ENCODE results near the gene CENPO. TPM values are rescaled to one million over a fixed set of nuclear protein-coding genes. Genes with fewer than 3 reads are reported as not detected.
A peak's percentile ranks its signal among the peaks of the same experiment; 100 is the strongest.

The CENPO gene
- polyA plus RNA-seq, 3 donors: 1.6 to 2.6 (median 2.3) TPM

DNA sequence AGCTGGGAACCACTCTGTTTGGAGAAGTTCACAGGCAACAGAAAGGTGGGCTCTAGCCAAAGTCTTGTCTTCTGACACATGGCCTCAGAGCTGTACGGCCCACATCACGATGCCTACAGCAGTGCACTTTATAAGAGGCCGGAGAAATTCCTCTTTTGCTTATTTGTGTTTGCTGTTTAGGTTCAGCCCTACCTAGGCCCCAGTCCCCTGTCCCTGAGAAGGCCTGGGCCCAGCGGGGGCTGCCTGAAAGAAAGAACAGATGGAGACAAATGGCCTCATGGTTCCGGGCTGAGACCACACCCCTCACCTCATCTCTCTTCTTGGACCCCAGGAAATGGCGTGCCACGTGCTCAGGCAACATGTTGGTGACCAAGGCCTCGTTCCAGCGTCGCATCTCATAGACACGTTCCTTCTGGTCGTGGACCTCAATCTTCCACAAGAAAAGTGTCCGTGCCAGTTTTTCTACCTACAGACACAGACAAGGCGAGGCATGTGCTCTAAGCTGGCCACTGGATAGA is 30.9 kb downstream of the CENPO start:
- intact Hi-C loops (cut with micrococcal nuclease): no loop called here
- no peak overlapping the region for H3K4me2 ChIP-seq (replicated peaks; ENCODE audit: extremely low read depth, low read length, poor library complexity, severe bottlenecking)
- over 99% methylated on average over 9 of the region's 14 CpGs for WGBS (ENCODE audit: insufficient coverage)
- TF ChIP-seq, protein P1, sequence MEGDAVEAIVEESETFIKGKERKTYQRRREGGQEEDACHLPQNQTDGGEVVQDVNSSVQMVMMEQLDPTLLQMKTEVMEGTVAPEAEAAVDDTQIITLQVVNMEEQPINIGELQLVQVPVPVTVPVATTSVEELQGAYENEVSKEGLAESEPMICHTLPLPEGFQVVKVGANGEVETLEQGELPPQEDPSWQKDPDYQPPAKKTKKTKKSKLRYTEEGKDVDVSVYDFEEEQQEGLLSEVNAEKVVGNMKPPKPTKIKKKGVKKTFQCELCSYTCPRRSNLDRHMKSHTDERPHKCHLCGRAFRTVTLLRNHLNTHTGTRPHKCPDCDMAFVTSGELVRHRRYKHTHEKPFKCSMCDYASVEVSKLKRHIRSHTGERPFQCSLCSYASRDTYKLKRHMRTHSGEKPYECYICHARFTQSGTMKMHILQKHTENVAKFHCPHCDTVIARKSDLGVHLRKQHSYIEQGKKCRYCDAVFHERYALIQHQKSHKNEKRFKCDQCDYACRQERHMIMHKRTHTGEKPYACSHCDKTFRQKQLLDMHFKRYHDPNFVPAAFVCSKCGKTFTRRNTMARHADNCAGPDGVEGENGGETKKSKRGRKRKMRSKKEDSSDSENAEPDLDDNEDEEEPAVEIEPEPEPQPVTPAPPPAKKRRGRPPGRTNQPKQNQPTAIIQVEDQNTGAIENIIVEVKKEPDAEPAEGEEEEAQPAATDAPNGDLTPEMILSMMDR (IDR thresholded peaks at IDR 0.05): no peak
- peaks cover 2 to 3% of the 10 kb centered on the region in 2 donors for H3K4me1 ChIP-seq (ENCODE audit: control insufficient read depth in 1 of 2, insufficient read depth in 2 of 2, low read length in 2 of 2)
- no peak overlapping the region for H3K27ac ChIP-seq (ENCODE audit: low read depth in 1 of 2, low read length in 2 of 2)
- no peaks in the 10 kb centered on the region for H3K9me3 ChIP-seq (replicated peaks in 1 of 2; ENCODE audit: control insufficient read depth in 1 of 2, insufficient read depth in 1 of 2, low read length in 2 of 2)
- Mint-ChIP-seq H3K36me3 (peaks cover 52 to 65% of the 10 kb centered on the region in 2 donors), H3K9me3 (no peaks in the 10 kb centered on the region), H3K4me1 (peaks cover 5% of the 10 kb centered on the region), H3K27ac (no peak overlapping the region), H3K27me3 (ENCODE audit: low read depth in 3 of 3) (no peaks in the 10 kb centered on the region), H3K4me3 (no peak overlapping the region)
- H3K79me2 ChIP-seq (ENCODE audit: insufficient read depth, low read length): no peaks in the 10 kb centered on the region
- no peak overlapping the region for H3K9ac ChIP-seq (ENCODE audit: insufficient read depth, low read length, poor library complexity, severe bottlenecking)
- no peaks in the 10 kb centered on the region for H3K27me3 ChIP-seq (ENCODE audit: control insufficient read depth in 2 of 2, insufficient read depth in 2 of 2, low read length in 2 of 2)
- no peak for DNase-seq
- no peaks in the 10 kb centered on the region for H4K20me1 ChIP-seq (ENCODE audit: insufficient read depth, low read length)
- H2AFZ ChIP-seq (ENCODE audit: insufficient read depth, low read depth, low read length, poor library complexity, severe bottlenecking): no peak overlapping the region
- peaks cover 24 to 51% of the 10 kb centered on the region in 2 donors for H3K36me3 ChIP-seq (replicated peaks in 1 of 2; ENCODE audit: control insufficient read depth in 1 of 2, insufficient read depth in 2 of 2, low read length in 2 of 2)
- H3K4me3 ChIP-seq (replicated peaks in 1 of 3; ENCODE audit: low read depth in 2 of 3, low read length in 3 of 3): no peak overlapping the region

DNA sequence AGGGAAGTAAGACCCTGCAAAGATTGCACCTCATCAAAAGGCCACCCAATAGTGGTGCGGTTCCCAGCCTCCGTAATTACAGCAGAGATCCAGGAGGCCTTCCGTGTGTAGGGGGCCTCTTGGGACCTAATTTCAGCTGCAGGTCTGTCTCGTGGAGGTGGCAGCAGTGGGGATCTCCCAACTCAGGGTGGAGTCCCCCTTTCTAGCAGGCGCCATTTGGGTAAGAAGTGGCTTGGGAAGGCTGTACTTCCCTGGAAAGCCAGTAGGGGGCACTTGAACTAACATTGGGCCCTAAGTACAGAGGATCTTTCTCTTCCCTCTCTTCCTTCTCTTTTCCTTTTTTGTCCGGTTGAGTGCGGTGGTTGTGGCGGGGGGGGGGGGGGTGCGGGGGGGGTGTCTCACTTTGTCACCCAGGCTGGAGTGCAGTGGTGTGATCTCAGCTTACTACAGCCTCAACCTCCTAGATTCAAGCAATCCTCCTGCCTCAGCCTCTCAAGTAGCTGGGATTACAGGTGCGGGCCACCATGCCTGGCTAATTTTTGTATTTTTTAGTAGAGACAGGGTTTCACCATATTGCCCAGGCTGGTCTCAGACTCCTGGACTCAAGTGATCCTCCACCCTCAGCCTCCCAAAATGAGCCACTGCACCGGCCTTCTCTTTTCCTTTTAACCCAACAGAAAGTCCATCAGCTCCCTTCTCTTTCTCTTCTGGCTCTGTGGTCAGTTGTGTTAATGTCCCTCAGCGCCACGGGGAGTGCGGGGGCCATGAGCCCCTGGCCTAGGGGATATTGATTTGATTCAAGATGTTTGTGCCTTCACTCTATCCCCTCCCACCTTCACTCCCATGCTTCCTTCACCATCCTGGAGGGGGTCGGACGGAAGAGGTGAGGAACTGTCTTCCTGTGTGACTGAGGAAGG is 32.0 kb downstream of the CENPO start:
- H3K4me3 Mint-ChIP-seq: no peak overlapping the region
- H3K4me1 Mint-ChIP-seq: peaks cover 2% of the 10 kb centered on the region
- peak in 2 of 3 donors; percentile 21 to 39 for DNase-seq
- H3K9me3 Mint-ChIP-seq: no peaks in the 10 kb centered on the region
- TF ChIP-seq, protein P1 (IDR thresholded peaks at IDR 0.05): peak; percentile 67
- H3K79me2 ChIP-seq (ENCODE audit: insufficient read depth, low read length): no peaks in the 10 kb centered on the region
- no peaks in the 10 kb centered on the region for H3K27me3 Mint-ChIP-seq (ENCODE audit: low read depth in 3 of 3)
- no peaks in the 10 kb centered on the region for H3K9me3 ChIP-seq (replicated peaks in 1 of 2; ENCODE audit: control insufficient read depth in 1 of 2, insufficient read depth in 1 of 2, low read length in 2 of 2)
- H4K20me1 ChIP-seq (ENCODE audit: insufficient read depth, low read length): no peaks in the 10 kb centered on the region
- H3K4me3 ChIP-seq (replicated peaks in 1 of 3; ENCODE audit: low read depth in 2 of 3, low read length in 3 of 3): no peak overlapping the region
- H2AFZ ChIP-seq (ENCODE audit: insufficient read depth, low read depth, low read length, poor library complexity, severe bottlenecking): no peak overlapping the region
- H3K4me2 ChIP-seq (replicated peaks; ENCODE audit: extremely low read depth, low read length, poor library complexity, severe bottlenecking): no peak overlapping the region
- H3K27ac ChIP-seq (ENCODE audit: low read depth in 1 of 2, low read length in 2 of 2): no peak overlapping the region
- H3K4me1 ChIP-seq (ENCODE audit: control insufficient read depth in 1 of 2, insufficient read depth in 2 of 2, low read length in 2 of 2): no peaks in the 10 kb centered on the region
- H3K27ac Mint-ChIP-seq: peak overlapping the region in 5 of 7 donors; percentile 14 to 57 (median 46)
- H3K36me3 Mint-ChIP-seq: peaks cover 45 to 54% of the 10 kb centered on the region in 2 donors
- no peak overlapping the region for H3K9ac ChIP-seq (ENCODE audit: insufficient read depth, low read length, poor library complexity, severe bottlenecking)
- WGBS (ENCODE audit: insufficient coverage): 100% methylated on average over 3 of the region's 16 CpGs
- intact Hi-C loops (cut with micrococcal nuclease): no loop called here
- peaks cover 20 to 40% of the 10 kb centered on the region in 2 donors for H3K36me3 ChIP-seq (replicated peaks in 1 of 2; ENCODE audit: control insufficient read depth in 1 of 2, insufficient read depth in 2 of 2, low read length in 2 of 2)
- H3K27me3 ChIP-seq (ENCODE audit: control insufficient read depth in 2 of 2, insufficient read depth in 2 of 2, low read length in 2 of 2): no peaks in the 10 kb centered on the region
